NCI-H82 treated with DMSO at 0.1 percent for 48 hours (cell line): Measurements from ENCODE around the gene DDX51.
"Not testable (repeated sequence)": the region's sequence is repeated elsewhere in the genome, so short reads cannot be mapped to it uniquely, and the experiment has no call there.

Source experiments
- DNase-seq: peaks from one replicate; lab custom pipeline; 2025; ENCODE audit not compliant: unreplicated experiment; lab: John Stamatoyannopoulos, UW

Gene DDX51

GRCh38 chr12:132121283-132121682, 22.8 kb downstream of the DDX51 start:
- no peak for DNase-seq

- DNase-seq: no peak
Observed at GRCh38 chr12:132118876-132119275, 25.2 kb downstream of the DDX51 start.

DNA sequence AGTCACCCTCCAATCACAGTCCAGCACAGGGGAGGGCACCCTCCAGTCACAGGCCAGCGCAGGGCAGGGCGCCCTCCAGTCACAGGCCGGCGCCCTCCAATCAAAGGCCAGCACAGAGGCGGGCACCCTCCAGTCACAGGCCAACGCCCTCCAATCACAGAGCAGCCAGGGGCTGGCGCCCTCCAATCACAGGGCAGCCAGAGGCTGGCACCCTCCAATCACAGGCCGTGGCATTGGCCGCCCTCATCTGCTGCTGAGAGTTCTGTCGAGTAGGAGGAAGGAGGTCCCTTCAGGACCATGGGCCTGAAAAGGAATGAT, 26.6 kb downstream of the DDX51 start:
- DNase-seq: no peak

- no peak for DNase-seq
Observed at GRCh38 chr12:132116709-132117557, 27.2 kb downstream of the DDX51 start.

DNA sequence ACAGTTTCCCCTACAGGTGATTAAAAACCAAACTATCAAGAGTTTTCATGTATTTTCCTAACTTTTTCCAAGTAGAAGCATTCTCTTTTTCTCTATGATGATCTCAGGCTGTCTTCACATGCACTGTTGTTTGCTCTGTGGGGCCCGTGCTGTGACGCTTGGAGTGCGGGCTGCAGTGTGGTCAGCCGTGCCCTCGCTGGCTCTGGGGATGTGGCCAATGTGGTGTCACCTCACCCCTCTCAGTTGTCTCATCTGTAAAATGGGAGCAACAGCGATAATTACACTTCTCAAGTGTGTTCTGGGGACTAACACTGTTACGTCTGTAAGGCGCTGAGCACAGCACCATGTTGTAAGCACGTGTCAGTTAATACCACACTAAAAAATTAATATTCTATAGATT, 28.6 kb downstream of the DDX51 start:
- DNase-seq: no peak

GRCh38 chr12:132114667-132115066, 29.5 kb downstream of the DDX51 start:
- no peak for DNase-seq

DNA sequence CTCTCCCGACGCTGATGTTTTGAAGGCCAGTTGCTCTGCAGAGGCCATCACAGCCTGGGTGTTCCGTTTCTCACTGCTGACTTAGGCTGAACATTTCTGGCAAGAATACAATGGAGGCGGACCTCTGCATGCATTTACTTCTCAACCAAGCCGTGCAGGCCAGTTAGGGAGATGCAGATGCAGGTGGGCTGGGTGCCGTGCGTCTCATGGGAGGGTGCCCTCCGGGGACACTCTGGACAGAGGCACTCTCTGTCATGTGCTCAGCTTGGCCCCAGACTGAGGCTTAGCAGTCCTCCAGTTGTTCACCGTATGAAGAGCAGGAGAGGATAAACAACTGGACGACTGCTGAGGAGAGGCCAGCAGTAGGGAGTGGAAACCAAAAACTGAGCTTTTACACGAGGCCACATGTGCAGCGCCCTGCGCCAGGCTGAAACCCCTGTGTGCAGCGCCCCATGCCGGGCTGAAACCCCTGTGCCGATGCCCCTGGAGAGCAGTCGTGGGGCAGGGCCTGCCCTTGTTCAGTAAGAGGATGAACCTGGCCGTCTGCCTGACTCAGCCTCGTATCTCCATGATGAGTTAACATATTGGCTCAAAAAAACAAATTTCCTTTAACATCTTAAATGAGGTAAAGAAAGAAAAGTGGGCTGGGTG, 32.3 kb downstream of the DDX51 start:
- DNase-seq: no peak

- no peak for DNase-seq
Observed at GRCh38 chr12:132110677-132111076, 33.4 kb downstream of the DDX51 start.

- no peak for DNase-seq
Observed at GRCh38 chr12:132109741-132110140, 34.4 kb downstream of the DDX51 start.

GRCh38 chr12:132108211-132108832, 35.8 kb downstream of the DDX51 start:
- DNase-seq: no peak

- no peak for DNase-seq
Observed at GRCh38 chr12:132106921-132107320, 37.2 kb downstream of the DDX51 start.

DNA sequence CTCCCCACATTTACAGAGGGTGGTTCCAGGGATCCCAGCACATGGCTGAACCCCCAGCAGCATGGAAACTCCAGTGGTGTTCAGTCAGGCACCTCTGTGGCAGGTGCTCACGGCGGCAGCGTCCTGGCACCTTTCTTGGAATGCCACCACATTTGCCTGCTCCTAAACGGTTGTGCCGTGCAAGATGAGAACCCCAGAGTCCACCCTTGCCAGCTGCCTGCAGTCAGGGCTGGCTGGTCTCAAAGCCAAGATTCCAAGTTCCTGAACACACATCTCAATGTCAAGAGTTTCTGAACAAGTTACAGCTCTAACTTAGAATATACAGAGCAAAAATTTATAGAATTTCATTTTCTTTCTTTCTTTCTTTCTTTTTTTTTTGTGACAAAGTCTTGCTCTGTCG, 38.7 kb downstream of the DDX51 start:
- DNase-seq: no peak

GRCh38 chr12:132103542-132104308, 40.4 kb downstream of the DDX51 start:
- DNase-seq: no peak

DNA sequence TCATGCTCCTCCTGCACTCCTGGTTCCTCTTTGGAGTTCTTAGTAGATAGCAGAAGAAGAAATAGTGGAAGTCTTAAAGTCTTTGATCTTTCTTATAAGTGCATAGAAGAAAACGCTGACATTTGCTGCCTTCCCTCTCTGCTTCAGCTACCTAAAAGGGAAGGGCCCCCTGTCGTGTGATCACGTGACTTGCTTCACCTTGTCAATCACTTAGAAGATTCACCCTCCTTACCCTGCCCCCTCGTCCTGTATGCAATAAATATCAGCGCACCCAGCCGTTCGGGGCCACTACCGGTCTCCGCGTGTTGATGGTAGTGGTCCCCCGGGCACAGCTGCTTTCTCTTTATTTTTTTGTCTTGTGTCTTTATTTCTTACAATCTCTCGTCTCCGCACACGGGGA, 41.0 kb downstream of the DDX51 start:
- not testable (repeated sequence) for DNase-seq

- no peak for DNase-seq
Observed at GRCh38 chr12:132102297-132102696, 41.8 kb downstream of the DDX51 start.

- no peak for DNase-seq
Observed at GRCh38 chr12:132100306-132101065, 43.6 kb downstream of the DDX51 start.

DNA sequence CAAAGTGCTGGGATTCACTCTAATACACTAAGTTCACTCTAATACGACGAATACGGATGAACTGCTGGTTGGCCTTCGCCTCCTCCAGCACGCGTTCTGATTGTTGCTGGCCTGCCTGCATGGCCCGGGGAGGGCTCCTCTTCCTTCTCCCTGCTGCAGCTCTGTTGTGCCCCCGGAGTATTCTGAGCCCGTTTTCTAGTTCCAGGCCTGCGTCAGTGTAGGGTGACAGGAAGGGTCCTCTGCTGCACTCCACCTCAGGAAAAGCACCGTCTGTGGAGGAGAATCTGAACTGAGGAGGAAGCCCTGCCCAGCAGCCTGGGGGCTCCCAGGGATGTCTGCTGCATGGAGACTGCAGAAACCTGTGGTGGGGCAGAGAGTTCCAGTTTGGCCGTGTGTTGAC, 44.4 kb downstream of the DDX51 start:
- no peak for DNase-seq

- no peak for DNase-seq
Observed at GRCh38 chr12:132095520-132096409, 48.4 kb downstream of the DDX51 start.

DNA sequence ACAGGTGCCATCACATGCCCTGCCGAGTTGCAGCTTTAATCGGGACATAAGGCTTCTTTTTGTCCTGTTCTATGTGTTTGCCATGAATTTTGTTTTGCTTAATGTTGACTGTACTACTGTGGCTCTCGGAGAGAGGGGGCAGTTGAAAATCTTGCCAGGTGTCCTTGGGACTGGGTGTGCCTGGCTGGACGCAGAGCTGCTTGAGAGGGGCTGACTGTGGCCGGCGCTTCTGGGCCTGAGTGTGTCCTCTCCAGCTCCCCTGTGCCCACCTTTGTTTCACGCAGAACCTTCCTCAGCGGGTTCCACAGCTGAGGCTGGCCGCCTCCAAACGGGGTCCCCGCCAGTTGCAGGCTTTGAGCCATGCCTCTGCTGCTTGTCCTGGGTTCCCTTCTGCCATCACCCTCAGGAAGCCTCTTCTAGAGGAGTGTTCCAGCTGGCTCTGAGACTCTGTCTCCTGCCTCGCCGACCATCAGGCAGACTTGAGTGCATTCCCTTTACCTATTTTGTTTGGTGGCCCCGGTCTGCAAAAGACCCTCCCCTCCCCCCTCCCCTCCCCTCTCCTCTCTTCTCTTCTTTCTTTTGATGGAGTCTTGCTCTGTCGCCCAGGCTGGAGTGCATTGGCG, 49.7 kb downstream of the DDX51 start:
- no peak for DNase-seq
